PFSK-1 (cell line): ENCODE measurements around the gene HCAR1.

ENCODE experiments used
- POLR2AphosphoS5 ChIP-seq: IDR thresholded peaks from 2 replicates; pipeline ENCODE4 v1.6.1; 2012; ENCODE audit warnings: low read depth, mild to moderate bottlenecking, control low read depth, low read length, moderate library complexity
- REST ChIP-seq, 2 experiments: IDR thresholded peaks; 2 replicates each; pipeline versions ENCODE4 v1.6.1 to v1.8.0; 2011 to 2012; ENCODE audit warnings: low read depth in 2 of 2, low read length in 2 of 2, control low read depth in 1 of 2, inconsistent platforms in 1 of 2, mild to moderate bottlenecking in 1 of 2, moderate library complexity in 1 of 2; ENCODE audit not compliant: insufficient read depth in 1 of 2
- SIN3A ChIP-seq: IDR thresholded peaks from 2 replicates; pipeline ENCODE4 v1.6.1; 2012; ENCODE audit warnings: mild to moderate bottlenecking, low read length, moderate library complexity, borderline replicate concordance; ENCODE audit not compliant: insufficient read depth
- TAF1 ChIP-seq: IDR thresholded peaks from 2 replicates; pipeline ENCODE4 v1.6.1; 2012; ENCODE audit warnings: low read length, control low read depth, borderline replicate concordance; ENCODE audit not compliant: insufficient read depth

- TF ChIP-seq POLR2AphosphoS5 (no peak), TAF1 (no peak), SIN3A (no peak), REST (IDR thresholded peaks at IDR 0.05; ENCODE audit: insufficient read depth in 1 of 2, low read depth in 2 of 2, low read length in 2 of 2) (no peak)
Observed at GRCh38 chr12:122757568-122757967, 26.9 kb upstream of the HCAR1 start.
